Measurements from ENCODE around the gene CCL25.

- no peak for TF ChIP-seq ZBTB1 (tag by site-specific recombination; IDR thresholded peaks at IDR 0.05)
- no peak for TF ChIP-seq ZNF664 (tag by site-specific recombination; IDR thresholded peaks at IDR 0.05)
- TF ChIP-seq HIC1 (tag by site-specific recombination; IDR thresholded peaks at IDR 0.05) = no peak
- no peak for TF ChIP-seq ZNF404 (tag by site-specific recombination; IDR thresholded peaks at IDR 0.05)
- TF ChIP-seq, protein P1, sequence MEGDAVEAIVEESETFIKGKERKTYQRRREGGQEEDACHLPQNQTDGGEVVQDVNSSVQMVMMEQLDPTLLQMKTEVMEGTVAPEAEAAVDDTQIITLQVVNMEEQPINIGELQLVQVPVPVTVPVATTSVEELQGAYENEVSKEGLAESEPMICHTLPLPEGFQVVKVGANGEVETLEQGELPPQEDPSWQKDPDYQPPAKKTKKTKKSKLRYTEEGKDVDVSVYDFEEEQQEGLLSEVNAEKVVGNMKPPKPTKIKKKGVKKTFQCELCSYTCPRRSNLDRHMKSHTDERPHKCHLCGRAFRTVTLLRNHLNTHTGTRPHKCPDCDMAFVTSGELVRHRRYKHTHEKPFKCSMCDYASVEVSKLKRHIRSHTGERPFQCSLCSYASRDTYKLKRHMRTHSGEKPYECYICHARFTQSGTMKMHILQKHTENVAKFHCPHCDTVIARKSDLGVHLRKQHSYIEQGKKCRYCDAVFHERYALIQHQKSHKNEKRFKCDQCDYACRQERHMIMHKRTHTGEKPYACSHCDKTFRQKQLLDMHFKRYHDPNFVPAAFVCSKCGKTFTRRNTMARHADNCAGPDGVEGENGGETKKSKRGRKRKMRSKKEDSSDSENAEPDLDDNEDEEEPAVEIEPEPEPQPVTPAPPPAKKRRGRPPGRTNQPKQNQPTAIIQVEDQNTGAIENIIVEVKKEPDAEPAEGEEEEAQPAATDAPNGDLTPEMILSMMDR (tag by site-specific recombination; IDR thresholded peaks at IDR 0.05) = no peak
- TF ChIP-seq, protein P2, sequence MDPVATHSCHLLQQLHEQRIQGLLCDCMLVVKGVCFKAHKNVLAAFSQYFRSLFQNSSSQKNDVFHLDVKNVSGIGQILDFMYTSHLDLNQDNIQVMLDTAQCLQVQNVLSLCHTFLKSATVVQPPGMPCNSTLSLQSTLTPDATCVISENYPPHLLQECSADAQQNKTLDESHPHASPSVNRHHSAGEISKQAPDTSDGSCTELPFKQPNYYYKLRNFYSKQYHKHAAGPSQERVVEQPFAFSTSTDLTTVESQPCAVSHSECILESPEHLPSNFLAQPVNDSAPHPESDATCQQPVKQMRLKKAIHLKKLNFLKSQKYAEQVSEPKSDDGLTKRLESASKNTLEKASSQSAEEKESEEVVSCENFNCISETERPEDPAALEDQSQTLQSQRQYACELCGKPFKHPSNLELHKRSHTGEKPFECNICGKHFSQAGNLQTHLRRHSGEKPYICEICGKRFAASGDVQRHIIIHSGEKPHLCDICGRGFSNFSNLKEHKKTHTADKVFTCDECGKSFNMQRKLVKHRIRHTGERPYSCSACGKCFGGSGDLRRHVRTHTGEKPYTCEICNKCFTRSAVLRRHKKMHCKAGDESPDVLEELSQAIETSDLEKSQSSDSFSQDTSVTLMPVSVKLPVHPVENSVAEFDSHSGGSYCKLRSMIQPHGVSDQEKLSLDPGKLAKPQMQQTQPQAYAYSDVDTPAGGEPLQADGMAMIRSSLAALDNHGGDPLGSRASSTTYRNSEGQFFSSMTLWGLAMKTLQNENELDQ (tag by site-specific recombination; IDR thresholded peaks at IDR 0.05; ENCODE audit: low read depth) = no peak
- no peak for TF ChIP-seq ZNF155 (tag by site-specific recombination; IDR thresholded peaks at IDR 0.05)
- TF ChIP-seq ZNF785 (tag by site-specific recombination; IDR thresholded peaks at IDR 0.05) = no peak
- TF ChIP-seq ZNF747 (tag by site-specific recombination; IDR thresholded peaks at IDR 0.05) = no peak
- TF ChIP-seq ZNF138 (tag by site-specific recombination; IDR thresholded peaks at IDR 0.05; ENCODE audit: borderline replicate concordance) = no peak
- no peak for TF ChIP-seq ZNF677 (tag by site-specific recombination; IDR thresholded peaks at IDR 0.05)
- TF ChIP-seq OSR2 (tag by site-specific recombination; IDR thresholded peaks at IDR 0.05) = no peak
- no peak for TF ChIP-seq ZNF624 (tag by site-specific recombination; IDR thresholded peaks at IDR 0.05)
- TF ChIP-seq, protein P3, sequence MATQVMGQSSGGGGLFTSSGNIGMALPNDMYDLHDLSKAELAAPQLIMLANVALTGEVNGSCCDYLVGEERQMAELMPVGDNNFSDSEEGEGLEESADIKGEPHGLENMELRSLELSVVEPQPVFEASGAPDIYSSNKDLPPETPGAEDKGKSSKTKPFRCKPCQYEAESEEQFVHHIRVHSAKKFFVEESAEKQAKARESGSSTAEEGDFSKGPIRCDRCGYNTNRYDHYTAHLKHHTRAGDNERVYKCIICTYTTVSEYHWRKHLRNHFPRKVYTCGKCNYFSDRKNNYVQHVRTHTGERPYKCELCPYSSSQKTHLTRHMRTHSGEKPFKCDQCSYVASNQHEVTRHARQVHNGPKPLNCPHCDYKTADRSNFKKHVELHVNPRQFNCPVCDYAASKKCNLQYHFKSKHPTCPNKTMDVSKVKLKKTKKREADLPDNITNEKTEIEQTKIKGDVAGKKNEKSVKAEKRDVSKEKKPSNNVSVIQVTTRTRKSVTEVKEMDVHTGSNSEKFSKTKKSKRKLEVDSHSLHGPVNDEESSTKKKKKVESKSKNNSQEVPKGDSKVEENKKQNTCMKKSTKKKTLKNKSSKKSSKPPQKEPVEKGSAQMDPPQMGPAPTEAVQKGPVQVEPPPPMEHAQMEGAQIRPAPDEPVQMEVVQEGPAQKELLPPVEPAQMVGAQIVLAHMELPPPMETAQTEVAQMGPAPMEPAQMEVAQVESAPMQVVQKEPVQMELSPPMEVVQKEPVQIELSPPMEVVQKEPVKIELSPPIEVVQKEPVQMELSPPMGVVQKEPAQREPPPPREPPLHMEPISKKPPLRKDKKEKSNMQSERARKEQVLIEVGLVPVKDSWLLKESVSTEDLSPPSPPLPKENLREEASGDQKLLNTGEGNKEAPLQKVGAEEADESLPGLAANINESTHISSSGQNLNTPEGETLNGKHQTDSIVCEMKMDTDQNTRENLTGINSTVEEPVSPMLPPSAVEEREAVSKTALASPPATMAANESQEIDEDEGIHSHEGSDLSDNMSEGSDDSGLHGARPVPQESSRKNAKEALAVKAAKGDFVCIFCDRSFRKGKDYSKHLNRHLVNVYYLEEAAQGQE (tag by site-specific recombination; IDR thresholded peaks at IDR 0.05) = no peak
These were observed 22.9 kb downstream of the CCL25 start for GRCh38 chr19:8075158-8076074.

All from HEK293 (cell line).